CD4-positive, alpha-beta T cell (primary cell): ENCODE data around the gene SPINK5. TPM values are rescaled to one million over a fixed set of nuclear protein-coding genes. Genes with fewer than 3 reads are reported as not detected.

Source experiments
- ATAC-seq: fragments of 200-7000 bp; cut with Tn5 transposase; one replicate; pipeline ENCODE4 v1.10.0; 2022; ENCODE audit warnings: mild to moderate bottlenecking; ENCODE audit not compliant: poor library complexity
- CTCF ChIA-PET: fragments of 350-600 bp; sonication (Branson Sonifier 250); formaldehyde crosslinking; loops from one replicate; lab custom pipeline; 2021; ENCODE audit warnings: antibody characterized with exemption, inconsistent platforms; lab: Charles Lee
- POLR2A ChIA-PET: fragments of 350-600 bp; sonication (Branson Sonifier 250); formaldehyde crosslinking; loops from one replicate; lab custom pipeline; 2021; ENCODE audit warnings: antibody characterized with exemption, inconsistent platforms; lab: Charles Lee
- DNase-seq, 14 experiments: peaks; one replicate each; pipeline ENCODE4 v3.0.0-alpha.2; 2013 to 2020; ENCODE audit warnings: mixed read lengths in 2 of 14
- H3K27ac ChIP-seq, 2 donors: one replicate each; pipeline versions ENCODE4 v1.5.1 to v1.7.0; 2013; ENCODE audit warnings: low read length in 2 of 2, low read depth in 1 of 2, mild to moderate bottlenecking in 1 of 2
- H3K27me3 ChIP-seq, 2 experiments: 1 replicate in 1 of 2; 2 replicates in 1 of 2; pipeline versions ENCODE4 v1.6.1 to v1.7.0; 2013; ENCODE audit warnings: low read length in 2 of 2, control low read depth in 1 of 2, mild to moderate bottlenecking in 1 of 2, moderate library complexity in 1 of 2; ENCODE audit not compliant: insufficient read depth in 2 of 2, control insufficient read depth in 1 of 2
- H3K36me3 ChIP-seq: one replicate; pipeline ENCODE4 v1.6.1; 2013; ENCODE audit warnings: low read length, control low read depth; ENCODE audit not compliant: insufficient read depth
- H3K4me1 ChIP-seq: one replicate; pipeline ENCODE4 v1.6.1; 2013; ENCODE audit warnings: low read length, control low read depth; ENCODE audit not compliant: insufficient read depth
- H3K4me3 ChIP-seq: one replicate; pipeline ENCODE4 v1.5.1; 2013; ENCODE audit warnings: mild to moderate bottlenecking, low read length, moderate library complexity
- H3K9me3 ChIP-seq, 2 experiments: 1 replicate in 1 of 2; 2 replicates in 1 of 2; pipeline versions ENCODE4 v1.6.1 to v1.7.0; 2013; ENCODE audit warnings: low read length in 2 of 2, mild to moderate bottlenecking in 2 of 2, control low read depth in 1 of 2, moderate library complexity in 1 of 2; ENCODE audit not compliant: control insufficient read depth in 1 of 2, insufficient read depth in 1 of 2
- H3K27ac Mint-ChIP-seq: one replicate; pipeline ENCODE4 v1.8.0; 2020; ENCODE audit warnings: mixed read lengths
- H3K27me3 Mint-ChIP-seq: one replicate; pipeline ENCODE4 v1.8.0; 2021; ENCODE audit warnings: mixed read lengths
- H3K36me3 Mint-ChIP-seq: one replicate; pipeline ENCODE4 v1.8.0; 2021; ENCODE audit warnings: low read depth, mixed read lengths
- H3K4me1 Mint-ChIP-seq: one replicate; pipeline ENCODE4 v1.8.0; 2021; ENCODE audit warnings: low read depth, mixed read lengths
- H3K4me3 Mint-ChIP-seq: one replicate; pipeline ENCODE4 v1.8.0; 2020; ENCODE audit warnings: mild to moderate bottlenecking, mixed read lengths
- H3K9me3 Mint-ChIP-seq: one replicate; pipeline ENCODE4 v1.8.0; 2020; ENCODE audit warnings: mixed read lengths
- CTCF ChIP-seq: fragments of 200-600 bp; IDR thresholded peaks from one replicate; pipeline ENCODE4 v1.8.0; 2022; ENCODE audit warnings: antibody characterized with exemption, mild to moderate bottlenecking
- intact Hi-C, 2 experiments: fragments of 100-400 bp; cut with DNase I in 1 of 2; cut with micrococcal nuclease in 1 of 2; formaldehyde crosslinking; loops; one replicate each; pipeline versions ENCODE4 v1.15.1 to v1.9.0; 2023 to 2025; cut with DNase I, micrococcal nuclease
- total RNA-seq, 174 experiments: library from RNA in 2 of 174; stranded (reverse) in 2 of 174; gene quantifications; one replicate each; pipeline ENCODE4 v1.2.3 and lab custom pipeline; 2021 to 2026

Gene SPINK5
- total RNA-seq, 2 experiments from 2014 or later, result not detected

DNA sequence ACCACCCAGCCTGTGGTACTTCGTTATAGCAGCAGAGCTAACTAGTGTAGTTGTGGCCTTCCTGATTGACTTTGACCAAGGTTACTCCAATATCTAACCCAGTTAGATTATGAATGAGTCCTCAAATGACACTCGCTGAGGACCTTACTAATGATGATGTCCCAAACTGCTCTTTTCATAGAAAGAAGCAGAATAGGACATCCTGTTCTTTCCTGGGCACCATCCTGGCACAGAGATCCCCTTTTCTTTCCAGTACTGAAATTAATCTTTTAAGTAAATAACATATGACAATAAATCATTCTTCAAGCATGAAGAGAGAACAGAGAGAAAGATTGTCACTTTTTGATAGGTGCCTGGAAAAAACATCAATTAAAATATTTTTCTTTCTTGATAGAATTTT is 77.9 kb downstream of the SPINK5 start:
- Mint-ChIP-seq H3K27me3 (peaks cover 20% of the 10 kb centered on the region), H3K27ac (no peak overlapping the region), H3K9me3 (no peaks in the 10 kb centered on the region), H3K4me1 (no peaks in the 10 kb centered on the region), H3K4me3 (no peak overlapping the region), H3K36me3 (no peaks in the 10 kb centered on the region)
- Histone ChIP-seq H3K4me1 (no peaks in the 10 kb centered on the region), H3K9me3 (no peaks in the 10 kb centered on the region), H3K27ac (no peak overlapping the region), H3K4me3 (no peak overlapping the region), H3K27me3 (no peaks in the 10 kb centered on the region), H3K36me3 (no peaks in the 10 kb centered on the region)
- intact Hi-C loops, result no loop called here
- ChIA-PET CTCF (no interaction called here), POLR2A (no interaction called here)
- ATAC-seq (no peak), DNase-seq (no peak)
- TF ChIP-seq CTCF, result no peak

GRCh38 chr5:148145916-148146315 is 82.1 kb downstream of the SPINK5 start:
- intact Hi-C loops, result no loop called here
- Mint-ChIP-seq H3K9me3 (no peaks in the 10 kb centered on the region), H3K36me3 (no peaks in the 10 kb centered on the region), H3K4me3 (no peak overlapping the region), H3K4me1 (no peaks in the 10 kb centered on the region), H3K27me3 (peaks cover 17% of the 10 kb centered on the region), H3K27ac (no peak overlapping the region)
- TF ChIP-seq CTCF, result no peak
- ATAC-seq (no peak), DNase-seq (no peak)
- Histone ChIP-seq H3K36me3 (no peaks in the 10 kb centered on the region), H3K4me3 (no peak overlapping the region), H3K27ac (no peak overlapping the region), H3K4me1 (no peaks in the 10 kb centered on the region), H3K27me3 (no peaks in the 10 kb centered on the region), H3K9me3 (no peaks in the 10 kb centered on the region)
- ChIA-PET CTCF (interaction anchor here (1.0 kb wide), 1 partner anchor 11 kb away, joined by 3 read pairs; no protein-coding TSS in a partner anchor), POLR2A (no interaction called here)

GRCh38 chr5:148146487-148146886 is 82.7 kb downstream of the SPINK5 start:
- no peak for TF ChIP-seq CTCF
- DNase-seq, result no peak
- no peak for ATAC-seq
- Mint-ChIP-seq H3K4me3 (no peak overlapping the region), H3K36me3 (no peaks in the 10 kb centered on the region), H3K27me3 (peaks cover 16% of the 10 kb centered on the region), H3K9me3 (no peaks in the 10 kb centered on the region), H3K4me1 (no peaks in the 10 kb centered on the region), H3K27ac (no peak overlapping the region)
- ChIA-PET POLR2A (no interaction called here), CTCF (interaction anchor here (1.0 kb wide), 1 partner anchor 12 kb away, joined by 3 read pairs; no protein-coding TSS in a partner anchor)
- Histone ChIP-seq H3K4me1 (no peaks in the 10 kb centered on the region), H3K4me3 (no peak overlapping the region), H3K9me3 (no peaks in the 10 kb centered on the region), H3K36me3 (no peaks in the 10 kb centered on the region), H3K27me3 (no peaks in the 10 kb centered on the region), H3K27ac (no peak overlapping the region)
- intact Hi-C loops, result no loop called here
